CD4-positive, alpha-beta T cell treated with Interleukin-15 for 1 hour (primary cell): Measurements from ENCODE around the gene VAPA.
A peak's percentile ranks its signal among the peaks of the same experiment; 100 is the strongest.

Experiments used
- DNase-seq: peaks from one replicate; pipeline ENCODE4 v3.0.0-alpha.2; 2020

The VAPA gene

DNA sequence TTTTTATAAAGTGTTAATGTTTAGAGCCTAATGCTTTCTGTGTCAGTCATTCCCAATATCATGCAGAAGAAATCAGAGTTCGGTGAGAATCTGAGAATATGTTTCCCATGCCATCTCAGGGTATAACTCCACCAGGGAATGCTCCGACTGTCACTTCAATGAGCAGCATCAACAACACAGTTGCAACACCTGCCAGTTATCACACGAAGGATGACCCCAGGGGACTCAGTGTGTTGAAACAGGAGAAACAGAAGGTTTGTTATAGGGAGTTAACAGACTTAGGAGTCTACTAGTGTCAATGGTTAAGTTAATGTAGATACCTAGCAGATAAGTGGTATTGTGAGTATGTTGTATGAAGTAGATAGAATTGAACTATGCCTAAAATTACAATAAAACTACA, 31.0 kb downstream of the VAPA start:
- no peak for DNase-seq

DNA sequence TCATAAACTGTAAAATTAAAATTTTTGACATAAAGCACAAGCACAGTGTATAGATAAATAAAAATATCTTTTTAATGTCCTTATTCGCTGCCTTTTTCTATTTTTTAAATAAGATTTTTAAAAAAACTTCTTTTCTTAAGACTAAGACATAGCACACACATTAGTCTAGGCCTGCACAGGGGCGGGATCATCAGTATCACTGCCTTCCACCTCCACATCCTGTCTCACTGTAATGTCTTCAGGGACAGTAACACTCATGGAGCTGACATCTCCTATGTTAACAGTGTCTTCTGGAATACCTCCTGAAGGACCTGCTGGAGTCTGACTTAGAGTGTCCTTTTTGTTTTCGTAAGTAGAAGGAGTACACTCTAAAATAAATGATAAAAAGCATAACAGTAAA, 33.0 kb downstream of the VAPA start:
- no peak for DNase-seq

DNA sequence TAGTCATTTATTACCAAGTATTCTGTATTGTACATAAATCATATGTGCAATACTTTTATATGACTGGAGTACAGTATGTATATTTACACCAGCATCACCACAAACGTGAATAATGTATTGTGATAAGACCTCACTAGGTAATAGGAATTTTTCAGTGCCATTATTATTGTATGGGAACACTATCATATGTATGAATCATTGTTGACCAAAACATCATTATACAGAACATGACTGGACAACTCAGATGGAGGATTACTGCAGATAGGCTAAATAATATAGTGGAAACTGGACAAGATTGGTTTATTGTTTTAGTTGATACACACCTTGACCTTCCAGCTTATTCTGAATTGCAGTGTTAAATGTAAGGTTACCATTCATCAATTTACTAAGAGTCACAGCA, 33.4 kb downstream of the VAPA start:
- DNase-seq, result no peak

DNA sequence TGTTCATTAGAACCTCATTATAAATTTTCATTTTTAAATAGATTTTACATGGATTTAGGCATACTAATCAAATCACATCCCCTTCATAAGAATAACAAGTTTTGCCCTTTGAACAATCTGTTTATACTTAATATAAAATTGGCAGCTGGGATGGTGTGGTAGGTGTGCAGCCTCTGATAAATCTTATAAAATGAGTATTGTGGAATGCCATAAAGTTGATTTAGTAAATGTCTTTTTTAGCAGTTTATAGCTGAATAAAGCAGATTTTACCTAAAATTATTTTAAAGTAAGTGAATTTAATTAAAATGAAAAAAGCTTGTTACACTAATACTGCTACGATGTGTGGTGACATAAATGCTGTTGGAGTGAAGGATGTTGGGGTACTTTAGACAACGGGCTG, 35.5 kb downstream of the VAPA start:
- no peak for DNase-seq

DNA sequence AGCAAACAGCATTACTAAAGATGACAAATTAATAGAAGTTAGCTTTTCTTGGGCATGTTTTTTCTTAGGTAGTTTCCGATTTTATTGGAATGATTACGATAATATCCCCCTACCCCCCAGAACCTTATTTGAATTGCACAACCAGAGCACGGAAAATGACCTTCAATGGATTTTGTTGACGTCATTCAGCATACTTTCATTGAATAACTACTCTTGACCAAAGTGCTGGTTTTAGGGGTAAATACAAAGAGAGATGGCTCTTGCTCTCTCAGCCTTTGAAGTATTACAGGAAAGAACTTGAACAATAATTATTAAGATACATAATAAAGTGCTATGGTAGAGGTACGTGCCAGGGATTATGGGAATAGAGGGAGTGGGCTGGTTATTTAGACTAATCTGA, 36.0 kb downstream of the VAPA start:
- DNase-seq, result no peak

DNA sequence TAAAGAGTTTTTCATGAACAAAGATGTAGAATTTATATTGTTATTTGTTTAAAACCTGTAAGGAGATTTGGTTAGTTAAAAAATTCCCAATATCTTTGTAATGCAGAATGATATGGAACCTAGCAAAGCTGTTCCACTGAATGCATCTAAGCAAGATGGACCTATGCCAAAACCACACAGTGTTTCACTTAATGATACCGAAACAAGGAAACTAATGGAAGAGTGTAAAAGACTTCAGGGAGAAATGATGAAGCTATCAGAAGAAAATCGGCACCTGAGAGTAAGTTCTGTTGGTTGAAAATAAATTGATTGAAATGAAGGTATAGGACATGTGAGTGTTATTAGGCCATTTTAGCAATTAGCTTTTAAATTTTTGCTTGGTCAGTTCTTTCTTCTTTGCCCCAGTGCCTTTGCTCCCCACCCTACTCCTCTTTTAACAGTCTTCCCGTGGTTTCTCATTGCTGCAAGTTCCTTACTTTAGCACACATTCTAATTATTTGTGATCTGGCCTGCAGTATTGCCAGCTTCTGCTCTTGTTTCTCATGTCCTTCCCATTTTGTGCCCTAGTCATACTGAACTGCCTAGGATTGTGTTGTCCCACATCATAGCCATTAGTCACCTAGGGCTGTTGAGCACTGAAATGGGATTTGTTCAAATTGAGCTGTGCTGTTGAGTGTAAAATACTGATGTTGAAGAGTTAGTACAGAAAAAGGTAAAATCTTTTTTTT, 36.6 kb downstream of the VAPA start:
- DNase-seq, result no peak

DNA sequence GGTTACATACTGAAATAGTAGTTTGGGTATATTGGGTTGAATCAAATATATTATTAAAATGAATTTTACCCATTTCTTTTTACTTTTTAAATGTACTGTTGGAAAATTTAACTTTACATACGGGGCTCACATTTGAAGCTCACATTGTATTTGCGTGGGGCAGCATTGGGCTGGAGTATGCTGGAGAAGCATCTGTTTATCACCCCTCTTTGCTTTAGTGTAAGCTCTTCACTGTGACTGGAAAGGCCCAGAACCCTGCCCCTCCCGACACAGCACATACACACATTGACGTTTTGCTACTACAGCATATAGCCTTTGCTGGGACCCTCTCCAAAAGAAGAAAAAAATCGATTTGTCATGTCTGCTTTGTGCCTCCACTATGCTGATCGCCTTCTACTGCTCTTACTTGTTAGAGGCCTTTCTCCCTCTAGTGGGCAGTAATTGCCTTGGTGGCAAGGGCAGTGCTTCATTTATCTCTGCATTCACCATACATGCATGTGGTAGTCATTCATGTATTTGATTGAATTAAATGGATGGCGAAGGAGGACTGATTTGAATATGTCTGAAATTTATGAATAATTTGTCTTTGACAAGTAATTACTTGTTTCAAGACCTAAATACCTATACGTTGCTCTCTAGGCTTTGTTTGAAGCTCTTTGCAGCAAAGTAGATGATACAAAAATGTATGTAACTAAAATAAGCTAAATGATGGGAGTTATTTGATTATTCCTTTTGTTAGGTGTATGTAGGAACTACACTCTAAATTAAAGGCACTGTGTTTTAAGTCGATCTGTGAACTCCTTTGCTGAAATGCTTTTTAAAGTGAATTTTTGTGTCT, 37.4 kb downstream of the VAPA start:
- DNase-seq, result no peak

DNA sequence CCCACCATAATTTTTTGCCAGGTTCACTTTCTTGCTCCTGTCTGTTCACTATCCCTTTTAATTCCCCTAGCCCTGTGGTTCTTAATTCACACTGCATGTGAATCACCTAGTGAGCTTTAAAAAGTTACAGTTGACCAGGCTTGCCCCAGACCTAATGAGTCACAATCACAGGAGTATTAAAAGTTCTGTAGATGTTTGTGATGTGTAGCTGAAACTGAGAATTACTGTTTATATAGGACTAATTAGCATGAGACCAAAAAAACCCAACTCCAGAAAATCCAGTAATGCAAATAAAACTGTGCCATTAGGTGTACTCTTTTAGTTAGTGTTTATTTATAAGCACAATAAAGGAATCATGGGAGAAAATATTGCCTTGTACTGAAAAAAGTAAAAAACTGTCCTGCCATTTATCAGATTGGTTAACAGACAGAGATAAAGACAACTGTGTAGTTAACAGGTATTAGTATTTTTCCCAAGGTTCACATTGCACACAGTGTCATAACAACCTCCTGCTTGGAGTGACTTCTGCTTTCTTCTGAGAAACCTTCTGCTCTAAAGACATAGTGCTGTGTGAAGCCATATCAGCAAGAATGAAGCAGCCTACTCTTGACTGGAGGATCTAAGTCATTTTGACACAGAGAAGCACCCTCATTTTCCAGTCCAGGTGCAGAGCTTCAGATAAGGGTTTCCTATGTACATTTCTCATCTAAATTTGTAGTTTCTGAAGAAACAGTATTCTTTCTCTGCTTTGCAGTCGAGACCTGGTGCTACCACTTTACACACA, 39.0 kb downstream of the VAPA start:
- no peak for DNase-seq

DNA sequence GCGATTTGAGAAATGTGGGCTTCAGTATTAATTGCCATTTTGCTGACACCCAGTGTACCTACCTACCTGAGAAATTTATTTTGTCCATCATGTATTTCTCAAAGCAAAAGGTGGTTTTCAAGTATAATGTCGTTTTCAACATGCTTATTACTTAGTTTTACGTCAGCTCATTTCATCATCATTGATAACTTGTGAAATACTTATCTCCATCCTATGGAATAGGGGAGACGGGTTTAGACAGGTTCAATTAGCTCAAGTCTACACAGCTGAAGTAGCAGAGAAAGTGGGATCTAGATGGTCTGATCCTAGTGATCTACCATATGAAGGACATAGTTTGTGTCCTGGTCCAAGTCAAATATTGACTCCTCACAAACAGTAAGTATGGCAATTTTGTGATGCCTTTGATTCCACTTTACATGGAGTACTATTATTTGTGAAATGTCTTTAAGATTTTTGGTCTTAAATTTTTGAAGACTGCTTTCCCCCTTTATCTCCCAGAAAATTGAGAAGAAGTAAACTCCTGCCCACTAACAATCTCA, 45.1 kb downstream of the VAPA start:
- no peak for DNase-seq

DNA sequence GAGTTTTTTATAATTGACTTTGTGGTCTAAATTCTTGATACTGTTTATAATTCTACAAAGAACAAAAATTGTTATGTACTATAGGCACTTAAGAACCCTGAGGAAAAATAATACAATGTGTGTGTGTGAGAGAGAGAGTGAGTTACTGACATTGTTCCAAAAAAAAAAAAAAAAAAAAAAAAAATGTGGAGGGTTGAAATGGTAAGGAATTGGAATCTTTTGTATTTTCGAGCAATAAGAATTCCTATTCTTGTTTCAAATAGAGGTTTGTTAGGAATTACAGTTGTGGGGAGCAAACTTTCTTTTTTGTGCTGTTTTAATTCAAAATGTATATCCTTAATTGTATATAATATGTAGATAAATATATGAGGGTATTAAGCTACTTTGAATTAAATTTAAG, 45.7 kb downstream of the VAPA start:
- DNase-seq, result no peak

DNA sequence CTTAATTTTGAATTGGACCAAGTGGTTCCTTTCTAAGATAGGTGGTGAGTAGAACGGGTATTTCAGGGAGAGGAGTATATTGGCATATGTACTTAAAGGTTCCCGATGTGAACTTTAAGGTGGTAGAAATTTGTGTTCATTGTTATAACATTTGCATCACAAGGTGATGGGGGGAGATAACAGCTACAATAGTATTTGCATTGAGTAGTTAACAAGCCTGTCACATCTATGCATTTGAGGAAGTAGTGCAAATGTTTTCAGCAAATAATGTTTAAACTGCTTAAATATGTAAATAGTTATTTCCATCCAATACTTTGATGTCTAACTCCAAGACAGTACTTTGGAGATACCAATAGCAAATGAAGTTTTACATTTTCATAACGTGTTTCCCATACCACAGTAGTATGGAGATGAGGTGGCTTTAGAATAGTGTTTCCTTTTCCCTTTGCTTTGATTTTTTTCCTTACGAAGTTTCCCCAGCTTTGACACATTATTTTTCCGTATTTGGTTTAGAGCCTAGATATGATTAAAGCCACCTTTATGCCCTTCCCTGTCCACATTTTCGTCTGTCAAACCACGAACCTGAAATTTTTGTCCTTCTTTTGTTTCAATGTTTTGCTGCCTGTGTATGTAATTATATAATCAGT, 46.6 kb downstream of the VAPA start:
- no peak for DNase-seq

DNA sequence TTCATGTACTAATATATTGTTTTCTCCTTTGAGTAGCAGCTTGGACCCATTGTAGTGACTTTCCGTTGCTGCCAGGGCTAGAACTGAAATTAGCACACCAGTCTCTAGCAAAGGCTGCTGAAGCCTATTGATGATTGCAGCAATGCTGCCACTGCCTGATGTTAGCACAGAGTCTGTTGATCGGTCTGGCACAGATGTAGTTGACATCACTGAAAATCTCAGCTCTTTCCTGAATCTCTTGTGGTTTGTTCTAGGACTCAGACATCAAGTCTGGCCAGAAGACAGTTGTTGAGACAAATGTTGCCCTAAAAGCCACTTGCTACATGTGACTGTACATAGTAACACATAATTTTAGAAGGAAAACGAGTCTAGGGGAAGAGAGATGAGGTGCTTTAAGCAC, 47.2 kb downstream of the VAPA start:
- no peak for DNase-seq

DNA sequence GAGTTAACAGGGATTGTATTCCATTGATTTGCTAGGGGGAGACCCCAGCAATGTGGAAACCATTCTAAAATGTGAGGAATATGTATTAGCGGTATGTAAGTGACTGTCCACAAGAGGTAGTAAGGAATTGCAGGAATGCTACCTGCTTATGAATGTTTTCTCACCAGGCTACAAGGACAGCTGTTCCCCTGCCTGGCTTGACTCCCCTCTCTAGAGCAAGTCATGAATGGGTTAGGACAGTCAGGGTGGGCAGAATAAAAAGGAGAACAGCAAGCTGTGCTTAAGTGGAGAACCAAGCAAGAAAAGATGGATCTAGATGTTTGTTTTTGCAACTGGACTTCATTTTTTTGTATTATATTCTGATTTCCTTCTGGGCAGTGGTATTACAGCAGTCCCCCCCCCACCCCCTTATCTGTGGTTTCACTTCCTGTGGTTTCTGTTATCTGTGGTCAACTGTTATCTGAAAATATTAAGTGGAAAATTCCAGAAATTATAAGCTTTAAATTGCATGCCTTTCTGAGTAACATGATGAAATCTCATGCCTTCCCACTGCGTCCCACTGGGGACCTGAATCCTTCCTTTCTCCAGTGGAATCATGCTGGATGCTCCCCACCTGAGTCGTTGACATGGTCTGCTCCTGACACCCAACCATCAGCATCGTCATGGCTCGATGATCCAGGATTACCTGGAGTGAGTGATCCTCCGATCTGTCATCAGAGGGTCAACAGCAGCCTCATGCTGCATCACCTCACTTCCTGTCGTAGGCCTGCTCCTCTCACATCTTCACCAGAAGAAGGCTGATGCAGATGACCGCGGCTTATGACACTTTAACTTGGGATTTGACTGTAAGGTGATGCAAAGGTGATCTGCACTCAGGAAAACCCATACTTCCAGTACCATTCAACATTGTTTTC, 52.2 kb downstream of the VAPA start:
- no peak for DNase-seq

DNA sequence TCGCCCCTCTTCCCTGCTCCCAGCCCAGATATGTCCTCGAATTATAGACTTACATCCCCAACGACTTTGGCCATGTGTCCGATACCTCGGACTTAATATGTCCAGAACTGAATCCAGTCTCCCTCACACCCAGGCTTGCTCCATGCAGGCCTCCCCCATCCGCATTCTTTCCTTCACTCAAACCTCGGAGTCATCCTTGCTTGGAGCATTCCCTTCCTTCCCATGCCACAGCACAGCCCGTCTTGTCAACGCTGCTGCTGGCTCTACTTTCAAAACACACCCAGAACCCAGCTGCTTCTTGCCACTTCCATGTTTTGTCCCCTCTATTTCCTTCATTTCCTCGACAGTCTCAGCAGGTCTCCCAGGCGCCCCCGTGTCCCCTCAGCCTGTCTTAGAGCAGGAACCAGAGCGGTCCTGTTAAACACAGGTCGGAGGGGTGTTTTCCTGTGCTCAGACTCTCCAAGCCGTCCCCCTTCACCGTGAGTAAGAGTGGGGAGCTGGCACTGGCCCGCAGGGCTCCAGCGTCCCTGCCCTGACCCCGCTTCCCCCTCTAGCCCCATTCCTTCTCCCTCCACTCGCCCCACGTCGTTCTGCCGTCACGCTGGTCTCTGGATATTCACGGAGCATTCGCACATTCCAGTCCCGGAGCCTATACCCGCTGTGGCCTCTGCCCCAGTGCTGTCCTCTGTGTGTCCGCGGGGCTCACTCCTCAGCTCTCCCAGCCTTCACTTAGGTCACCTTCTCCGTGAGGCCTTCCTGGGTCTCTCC, 54.4 kb downstream of the VAPA start:
- DNase-seq, result no peak

DNA sequence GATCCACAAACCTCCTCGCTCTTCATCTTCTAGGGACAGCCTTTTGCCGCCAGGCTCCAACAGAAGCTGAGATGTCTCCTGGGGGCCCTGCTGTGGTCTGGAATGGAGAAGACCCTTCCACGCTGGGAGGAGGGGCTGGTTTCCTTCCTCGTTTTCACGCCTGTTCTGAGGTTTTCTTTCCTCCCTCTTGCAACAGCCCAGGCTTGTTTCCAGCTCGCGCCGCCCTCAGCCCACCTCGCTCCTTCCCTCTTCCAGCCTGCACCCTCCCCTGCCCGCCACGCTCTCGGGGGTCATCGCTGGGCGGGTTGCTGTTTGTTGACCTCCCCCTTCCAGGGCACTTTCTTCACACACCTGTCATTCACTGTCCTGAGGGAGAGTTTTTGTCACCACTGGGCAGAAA, 55.4 kb downstream of the VAPA start:
- no peak for DNase-seq

DNA sequence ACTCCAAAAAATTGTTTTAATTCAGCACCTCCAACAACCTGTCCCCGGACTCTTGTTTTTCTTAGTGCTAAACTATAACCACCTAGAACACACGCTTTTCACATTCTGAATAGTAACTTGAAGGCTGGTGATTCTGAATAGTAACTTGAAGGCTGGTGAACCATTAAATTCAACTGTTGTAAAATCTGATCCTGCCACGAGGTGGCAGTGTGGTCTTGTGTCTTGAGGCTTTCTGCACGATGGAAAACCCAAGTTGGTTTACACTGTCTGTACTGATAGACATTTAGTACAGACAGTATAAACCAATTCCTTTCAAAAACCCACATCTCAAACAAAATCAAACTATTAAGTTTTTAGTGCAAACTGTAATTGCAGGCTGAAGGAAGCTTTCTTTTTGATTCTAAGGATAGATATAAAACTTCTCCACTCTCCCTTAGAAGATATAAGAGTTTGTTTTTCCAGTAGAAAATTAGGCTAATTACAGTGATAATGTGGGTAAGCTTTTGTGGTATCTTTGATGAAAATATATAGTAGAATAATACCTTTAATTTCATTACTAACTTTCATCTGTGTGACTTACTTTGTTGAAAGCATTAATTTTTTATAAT, 57.6 kb downstream of the VAPA start:
- peak; percentile 61 for DNase-seq

DNA sequence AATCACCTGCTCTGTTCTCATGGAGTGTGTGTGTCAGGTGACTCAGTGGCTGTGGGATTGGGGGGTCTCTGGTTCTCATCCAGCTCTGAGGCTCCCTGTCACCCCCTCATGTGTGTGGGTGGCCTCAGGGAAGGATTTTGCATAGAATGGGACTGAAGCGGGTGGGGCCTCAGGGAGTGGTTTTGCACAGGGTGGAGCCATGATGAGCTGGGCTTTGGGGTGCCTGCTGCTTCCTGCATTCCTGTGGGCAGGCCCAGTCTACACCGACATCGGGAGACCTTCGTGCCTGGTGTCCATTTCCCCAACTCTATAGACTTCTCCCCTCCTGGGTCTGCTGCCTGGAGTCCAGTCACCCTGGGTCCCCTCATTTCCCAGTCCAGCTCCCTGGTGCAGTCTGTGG, 59.7 kb downstream of the VAPA start:
- no peak for DNase-seq

DNA sequence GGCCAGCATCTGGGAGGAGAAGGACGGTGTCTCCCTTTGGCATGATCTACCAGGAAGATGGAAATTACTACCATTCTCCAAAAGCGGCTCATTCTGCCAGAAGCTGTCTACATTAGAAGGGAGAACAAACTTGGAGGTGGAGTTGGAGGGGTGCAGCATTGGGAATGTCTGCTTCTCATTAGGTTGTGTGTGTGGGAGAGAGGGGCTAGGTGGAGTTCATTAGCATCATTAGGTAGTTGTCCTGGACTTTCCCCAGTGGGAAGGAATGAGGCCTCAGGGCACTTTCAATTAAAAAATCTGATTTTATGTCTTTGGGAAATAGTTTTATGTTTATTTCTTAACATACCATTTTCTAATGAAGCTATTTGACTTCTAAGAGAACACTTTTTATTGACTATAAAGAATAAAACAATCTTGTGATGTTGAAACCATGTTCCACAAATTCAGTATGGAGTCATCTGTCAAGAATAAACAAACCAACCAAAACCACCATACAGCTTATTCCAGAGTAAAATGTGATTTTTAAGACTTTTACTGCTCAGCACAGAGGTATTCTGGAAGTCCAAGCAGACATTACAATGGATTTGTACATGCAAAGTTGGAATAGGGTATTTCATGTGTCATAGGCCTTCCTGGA, 60.6 kb downstream of the VAPA start:
- DNase-seq, result no peak

DNA sequence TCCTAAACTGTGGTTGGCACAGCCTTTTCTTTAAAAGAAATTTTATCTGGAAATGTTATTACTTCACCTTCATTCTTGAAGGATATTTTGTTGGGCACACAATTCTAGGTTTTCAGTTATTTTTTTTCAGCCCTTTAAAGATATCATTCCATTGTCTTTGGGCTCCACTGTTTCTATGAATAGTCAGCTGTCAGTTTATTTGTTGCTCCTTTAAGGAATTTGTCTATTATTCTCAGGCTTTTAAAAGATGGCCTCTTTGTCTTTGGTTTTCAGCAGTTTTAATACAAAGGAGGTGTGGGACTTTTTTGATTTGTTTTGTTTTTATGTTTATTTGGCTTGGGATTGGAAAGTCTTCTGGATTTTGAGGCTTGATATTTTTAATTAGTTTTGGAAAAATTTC, 61.8 kb downstream of the VAPA start:
- DNase-seq, result no peak

DNA sequence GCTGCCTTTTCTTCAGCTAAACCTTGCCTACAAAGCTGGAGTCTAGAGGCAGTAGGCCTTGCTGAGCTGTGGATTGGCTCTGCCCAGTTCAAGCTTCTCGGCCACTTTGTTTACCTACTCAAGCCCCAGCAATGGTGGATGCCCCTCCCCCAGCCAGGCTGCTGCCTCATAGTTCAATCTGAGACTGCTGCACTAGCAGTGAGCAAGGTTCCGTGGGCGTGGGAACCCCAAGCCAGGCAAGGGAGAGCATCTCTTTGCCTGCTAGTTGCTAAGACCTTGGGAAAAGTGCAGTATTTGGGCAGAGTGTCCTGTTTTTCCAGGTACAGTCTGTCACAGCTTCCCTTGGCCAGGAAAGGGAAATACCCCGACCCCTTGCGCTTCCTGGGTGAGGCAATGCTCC, 68.9 kb downstream of the VAPA start:
- DNase-seq, result no peak
